HepG2 (cell line): ENCODE measurements around the gene P2RX7. TPM values are rescaled to one million over a fixed set of nuclear protein-coding genes. Genes with fewer than 3 reads are reported as not detected.

Experiments used
- ATAC-seq: fragments of 200-7000 bp; cut with Tn5 transposase; 3 replicates; pipeline ENCODE4 v1.9.1; 2020; ENCODE audit warnings: mild to moderate bottlenecking, moderate library complexity
- BruUV-seq: library from RNA; stranded (reverse); fragments of 400-500 nt; replicated peaks from 2 replicates; lab custom pipeline; 2021; lab: Mats Ljungman, UMichigan
- CTCF ChIA-PET: fragments of 300-600 bp; formaldehyde crosslinking; extraction: SDS; loops from one replicate; lab custom pipeline; 2021; ENCODE audit warnings: low total read pairs, inconsistent platforms, low intra/inter-chr PET ratio; lab: Yijun Ruan, JAX
- POLR2A ChIA-PET: fragments of 350-600 bp; sonication (Branson Sonifier 250); formaldehyde crosslinking; loops from one replicate; lab custom pipeline; 2020; ENCODE audit warnings: antibody characterized with exemption, inconsistent platforms; lab: Yijun Ruan, JAX
- DNase-seq: peaks from one replicate; pipeline ENCODE4 v3.0.0-alpha.2; 2015; ENCODE audit warnings: low spot score
- FAIRE-seq: peaks from 3 replicates; lab custom pipeline; 2011; peaks lifted over from hg19 to GRCh38; lab: Jason Lieb, UNC
- H2AFZ ChIP-seq: one replicate; pipeline ENCODE4 v1.6.1; 2011; ENCODE audit warnings: low read length, inconsistent platforms
- H3K27ac ChIP-seq: fragments of 300-600 bp; 3 replicates; pipeline ENCODE4 v1.8.0; 2011; ENCODE audit warnings: mixed run types, mild to moderate bottlenecking, mixed read lengths, low read length, inconsistent platforms; ENCODE audit not compliant: insufficient read depth; ENCODE audit errors: extremely low read length
- H3K27me3 ChIP-seq, 2 experiments: fragments of 200-600 bp in 1 of 2; 2 replicates in 1 of 2; 3 replicates in 1 of 2; pipeline versions ENCODE4 v1.6.0 to v1.8.0; 2011; ENCODE audit warnings: low read length in 2 of 2, mild to moderate bottlenecking in 2 of 2, moderate library complexity in 2 of 2, inconsistent platforms in 1 of 2; ENCODE audit not compliant: insufficient read depth in 2 of 2, control insufficient read depth in 1 of 2
- H3K36me3 ChIP-seq, 2 experiments: fragments of 200-600 bp in 1 of 2; replicated peaks in 1 of 2; 2 replicates in 1 of 2; 3 replicates in 1 of 2; pipeline versions ENCODE4 v1.5.1 to v1.8.0; 2011; ENCODE audit warnings: low read length in 2 of 2, inconsistent platforms in 1 of 2; ENCODE audit not compliant: insufficient read depth in 2 of 2, control insufficient read depth in 1 of 2
- H3K4me1 ChIP-seq: 2 replicates; pipeline ENCODE4 v1.5.1; 2012; ENCODE audit warnings: low read length, inconsistent platforms; ENCODE audit not compliant: insufficient read depth
- H3K4me2 ChIP-seq: 2 replicates; pipeline ENCODE4 v1.6.0; 2011; ENCODE audit warnings: low read depth, low read length, inconsistent platforms
- H3K4me3 ChIP-seq, 3 experiments: fragments of 200-600 bp in 1 of 3; sonication (generic), shearing (Covaris generic) in 1 of 3; replicated peaks in 1 of 3; 2 replicates each; pipeline ENCODE4 v1.5.1; 2011 to 2016; ENCODE audit warnings: low read length in 3 of 3, inconsistent platforms in 2 of 3, low read depth in 2 of 3, mild to moderate bottlenecking in 2 of 3, control low read depth in 1 of 3, mixed read lengths in 1 of 3; ENCODE audit not compliant: insufficient read depth in 1 of 3
- H3K79me2 ChIP-seq: one replicate; pipeline ENCODE4 v1.6.1; 2011; ENCODE audit warnings: low read length, inconsistent platforms; ENCODE audit not compliant: insufficient read depth
- H3K9ac ChIP-seq: 2 replicates; pipeline ENCODE4 v1.6.0; 2011; ENCODE audit warnings: mild to moderate bottlenecking, low read depth, low read length, inconsistent platforms; ENCODE audit not compliant: insufficient read depth
- H3K9me3 ChIP-seq: 2 replicates; pipeline ENCODE4 v1.5.1; 2012; ENCODE audit warnings: mild to moderate bottlenecking, low read length
- H4K20me1 ChIP-seq: 2 replicates; pipeline ENCODE4 v1.6.0; 2011; ENCODE audit warnings: inconsistent platforms, mild to moderate bottlenecking, low read length, moderate library complexity; ENCODE audit not compliant: insufficient read depth
- AKAP8 ChIP-seq: sonication (generic); formaldehyde crosslinking; IDR thresholded peaks from 2 replicates; pipeline ENCODE4 v1.5.1; 2020; ENCODE audit warnings: mild to moderate bottlenecking, missing genetic modification reagents
- ARID2 ChIP-seq: sonication (generic); formaldehyde crosslinking; IDR thresholded peaks from 2 replicates; pipeline ENCODE4 v1.8.1; 2022; ENCODE audit warnings: mild to moderate bottlenecking, missing genetic modification reagents, borderline replicate concordance
- ELF1 ChIP-seq: sonication (generic); formaldehyde crosslinking; IDR thresholded peaks from 2 replicates; pipeline ENCODE4 v1.4.0; 2020; ENCODE audit warnings: missing genetic modification reagents
- FOXK1 ChIP-seq: sonication (generic); formaldehyde crosslinking; IDR thresholded peaks from 2 replicates; pipeline ENCODE4 v1.4.0; 2020; ENCODE audit warnings: low read depth, missing genetic modification reagents, borderline replicate concordance
- KDM4B ChIP-seq: sonication (generic); formaldehyde crosslinking; IDR thresholded peaks from 2 replicates; pipeline ENCODE4 v1.4.0; 2020; ENCODE audit warnings: missing genetic modification reagents
- KLF6 ChIP-seq: IDR thresholded peaks from 2 replicates; pipeline ENCODE4 v1.8.0; 2016; ENCODE audit warnings: missing biosample characterization, missing genetic modification reagents
- MED8 ChIP-seq: sonication (generic); formaldehyde crosslinking; IDR thresholded peaks from 2 replicates; pipeline ENCODE4 v1.8.1; 2023; ENCODE audit warnings: mild to moderate bottlenecking, missing genetic modification reagents; ENCODE audit not compliant: insufficient replicate concordance
- TBP ChIP-seq: sonication (generic); formaldehyde crosslinking; IDR thresholded peaks from 2 replicates; pipeline ENCODE4 v1.5.0; 2020; ENCODE audit warnings: missing genetic modification reagents
- ZIK1 ChIP-seq: sonication (generic); formaldehyde crosslinking; IDR thresholded peaks from 2 replicates; pipeline ENCODE4 v1.5.0; 2020; ENCODE audit warnings: mild to moderate bottlenecking, low read depth, missing genetic modification reagents, borderline replicate concordance
- ZNF230 ChIP-seq: sonication (generic); formaldehyde crosslinking; IDR thresholded peaks from 2 replicates; pipeline ENCODE4 v1.4.0; 2020; ENCODE audit warnings: mild to moderate bottlenecking, missing genetic modification reagents
- ZNF460 ChIP-seq: sonication (generic); formaldehyde crosslinking; IDR thresholded peaks from 2 replicates; pipeline ENCODE4 v1.5.1; 2020; ENCODE audit warnings: missing genetic modification reagents, mild to moderate bottlenecking, borderline replicate concordance
- ZNF503 ChIP-seq: sonication (generic); formaldehyde crosslinking; IDR thresholded peaks from 2 replicates; pipeline ENCODE4 v1.4.0; 2020; ENCODE audit warnings: missing genetic modification reagents
- ZNF562 ChIP-seq: sonication (generic); formaldehyde crosslinking; IDR thresholded peaks from 2 replicates; pipeline ENCODE4 v1.8.0; 2022; ENCODE audit warnings: missing genetic modification reagents, borderline replicate concordance
- ZNF773 ChIP-seq: sonication (generic); formaldehyde crosslinking; IDR thresholded peaks from 2 replicates; pipeline ENCODE4 v1.4.0; 2020; ENCODE audit warnings: missing genetic modification reagents, borderline replicate concordance
- WGBS: methylation state at CpG from one replicate; pipeline ENCODE4 v1.1.6; 2017; ENCODE audit warnings: low lambda C conversion rate; 5-methylcytosine and 5-hydroxymethylcytosine counted together
- in situ Hi-C: cut with HindIII; loops from 2 replicates; pipeline ENCODE4 v1.10.0; 2017; ENCODE audit warnings: low pct_unique_long_range_greater_than_20kb; ENCODE audit not compliant: extremely low pct_ligation_motif_present
- intact Hi-C: fragments of 100-400 bp; cut with micrococcal nuclease; formaldehyde crosslinking; loops from one replicate; pipeline ENCODE4 v1.10.0; 2022; ENCODE audit not compliant: unreplicated experiment
- polyA plus RNA-seq, 8 experiments: library from polyadenylated mRNA; depleted of rRNA in 3 of 8; stranded (reverse) in 7 of 8; unstranded in 1 of 8; fragments of >200 nt; fragmentation: Illumina TruSeq in 4 of 8; extraction: Trizol in 4 of 8; gene quantifications; 2 replicates each; pipeline versions ENCODE4 v1.2.1 to v1.2.3, GENCODE V29; 2011 to 2016; ENCODE audit warnings: low read depth in 4 of 8, missing spikeins in 1 of 8, mixed read lengths in 1 of 8; ENCODE audit not compliant: insufficient read depth in 1 of 8
- total RNA-seq, 5 experiments: library from RNA; depleted of rRNA; stranded (reverse); fragments of >200 nt; fragmentation: Illumina TruSeq; extraction: Trizol; gene quantifications; 2 replicates each; pipeline ENCODE4 v1.2.3, GENCODE V29; 2016; ENCODE audit warnings: low read depth in 1 of 5

Gene P2RX7
- total and polyA plus RNA-seq, 2 of the 13 experiments (the other 11 are each of a cell fraction or from before 2014, with no cell fraction given): 0.13 to 0.73 TPM

GRCh38 chr12:121214166-121214777 is 81.6 kb downstream of the P2RX7 start:
- no peak overlapping the region for H3K4me3 ChIP-seq
- DNase-seq (no peak), FAIRE-seq (no peak), ATAC-seq (no peak)
- H3K36me3 ChIP-seq: peaks cover 0 to 2% of the 10 kb centered on the region in 2 experiments; a peak in 1 of 5 replicates
- H3K4me2 ChIP-seq: no peak overlapping the region
- ChIA-PET CTCF (no interaction called here), POLR2A (no interaction called here)
- no peak for TF ChIP-seq ZNF773 (CRISPR knock-in tag)
- TF ChIP-seq MED8: no peak
- no peak for TF ChIP-seq ZNF562 (CRISPR knock-in tag)
- TF ChIP-seq KDM4B (CRISPR knock-in tag): no peak
- no peak for TF ChIP-seq ARID2 (CRISPR knock-in tag)
- TF ChIP-seq ZNF460 (CRISPR knock-in tag): no peak
- TF ChIP-seq KLF6: no peak
- no peak for TF ChIP-seq ELF1 (CRISPR knock-in tag)
- TF ChIP-seq ZNF230: no peak
- no peak for TF ChIP-seq AKAP8
- no peak for TF ChIP-seq ZIK1 (CRISPR knock-in tag)
- TF ChIP-seq FOXK1 (CRISPR knock-in tag): no peak
- TF ChIP-seq TBP (CRISPR knock-in tag): no peak
- no peak for TF ChIP-seq ZNF503
- WGBS: 88% methylated on average over 11 of the region's 11 CpGs
- H3K27ac ChIP-seq: no peak overlapping the region
- H3K9ac ChIP-seq: no peak overlapping the region
- no peaks in the 10 kb centered on the region for H3K9me3 ChIP-seq
- intact Hi-C loops: loop anchor here (10.0 kb wide), 1 partner anchor 99 kb away; no protein-coding TSS in a partner anchor
- in situ Hi-C loops: no loop called here
- BruUV-seq: no TSS peak
- H3K79me2 ChIP-seq: peaks cover 4% of the 10 kb centered on the region
- H3K27me3 ChIP-seq: no peaks in the 10 kb centered on the region
- H4K20me1 ChIP-seq: no peaks in the 10 kb centered on the region
- peaks cover 52% of the 10 kb centered on the region for H3K4me1 ChIP-seq
- H2AFZ ChIP-seq: no peak overlapping the region
